ENCODE results near the gene SLC5A10. TPM values are rescaled to one million over a fixed set of nuclear protein-coding genes. Genes with fewer than 3 reads are reported as not detected.

SLC5A10 gene
- total RNA-seq, 1 donor from 2014 or later, result not detected

- no peak for DNase-seq (ENCODE audit: low spot score in 2 of 2)
- intact Hi-C loops (cut with DNase I), result no loop called here
- no peaks in the 10 kb centered on the region for H3K9me3 ChIP-seq
Observed at GRCh38 chr17:18981642-18982424, 29.9 kb downstream of the SLC5A10 start.

GRCh38 chr17:18984273-18985114, 32.5 kb downstream of the SLC5A10 start:
- H3K27me3 ChIP-seq, result no peaks in the 10 kb centered on the region
- no peaks in the 10 kb centered on the region for H3K4me1 ChIP-seq
- H3K9me3 ChIP-seq, result no peaks in the 10 kb centered on the region
- H3K4me3 ChIP-seq, result no peak overlapping the region
- no peak overlapping the region for H3K27ac ChIP-seq
- H3K36me3 ChIP-seq, result peaks cover 8 to 11% of the 10 kb centered on the region in 2 donors
- intact Hi-C loops (cut with DNase I), result no loop called here
- TF ChIP-seq CTCF (IDR thresholded peaks at IDR 0.05), result no peak
- no peak for DNase-seq (ENCODE audit: low spot score in 2 of 2)

More at GRCh38 chr17:18981642-18982424, 29.9 kb downstream of the SLC5A10 start:
- Histone ChIP-seq H3K36me3 (peaks cover 28 to 37% of the 10 kb centered on the region in 2 donors), H3K27me3 (no peaks in the 10 kb centered on the region), H3K4me1 (no peaks in the 10 kb centered on the region), H3K4me3 (no peak overlapping the region), H3K27ac (no peak overlapping the region)
- no peak for TF ChIP-seq CTCF (IDR thresholded peaks at IDR 0.05)

- Histone ChIP-seq H3K36me3 (peaks cover 8 to 11% of the 10 kb centered on the region in 2 donors), H3K4me3 (no peak overlapping the region), H3K9me3 (no peaks in the 10 kb centered on the region), H3K27ac (no peak overlapping the region), H3K4me1 (no peaks in the 10 kb centered on the region), H3K27me3 (no peaks in the 10 kb centered on the region)
- no peak for DNase-seq (ENCODE audit: low spot score in 2 of 2)
- TF ChIP-seq CTCF (IDR thresholded peaks at IDR 0.05), result no peak
- intact Hi-C loops (cut with DNase I), result no loop called here
Observed at GRCh38 chr17:18985475-18985874, 33.5 kb downstream of the SLC5A10 start.

- TF ChIP-seq CTCF (IDR thresholded peaks at IDR 0.05), result no peak
- Histone ChIP-seq H3K4me1 (no peaks in the 10 kb centered on the region), H3K4me3 (no peak overlapping the region), H3K27ac (no peak overlapping the region), H3K9me3 (no peaks in the 10 kb centered on the region), H3K36me3 (peaks cover 8 to 11% of the 10 kb centered on the region in 2 donors), H3K27me3 (no peaks in the 10 kb centered on the region)
- no peak for DNase-seq (ENCODE audit: low spot score in 2 of 2)
- intact Hi-C loops (cut with DNase I), result no loop called here
Observed at GRCh38 chr17:18986541-18987229, 34.7 kb downstream of the SLC5A10 start.

GRCh38 chr17:18987230-18987610, 35.3 kb downstream of the SLC5A10 start:
- Histone ChIP-seq H3K27me3 (no peaks in the 10 kb centered on the region), H3K4me3 (no peak overlapping the region)
- intact Hi-C loops (cut with DNase I), result no loop called here

More at GRCh38 chr17:18987230-18987610, 35.3 kb downstream of the SLC5A10 start:
- H3K9me3 ChIP-seq, result no peaks in the 10 kb centered on the region
- H3K4me1 ChIP-seq, result no peaks in the 10 kb centered on the region
- no peak for DNase-seq (ENCODE audit: low spot score in 2 of 2)
- H3K36me3 ChIP-seq, result peaks cover 8 to 11% of the 10 kb centered on the region in 2 donors
- no peak overlapping the region for H3K27ac ChIP-seq
- no peak for TF ChIP-seq CTCF (IDR thresholded peaks at IDR 0.05)

Measured in ascending aorta (tissue), 2 donors.